K562 (cell line): Measurements from ENCODE around the gene PCBP3. TPM values are rescaled to one million over a fixed set of nuclear protein-coding genes. Genes with fewer than 3 reads are reported as not detected.

Experiments used
- ATAC-seq: fragments of 200-7000 bp; cut with Tn5 transposase; 3 replicates; pipeline ENCODE4 v1.9.1; 2020; ENCODE audit warnings: moderate library complexity
- BruUV-seq: library from RNA; stranded (reverse); fragments of 400-500 nt; replicated peaks from 2 replicates; lab custom pipeline; 2021; lab: Mats Ljungman, UMichigan
- CTCF ChIA-PET: fragments of 300-600 bp; formaldehyde crosslinking; extraction: SDS; loops from one replicate; lab custom pipeline; 2021; ENCODE audit warnings: low intra/inter-chr PET ratio; lab: Yijun Ruan, JAX
- POLR2A ChIA-PET: fragments of 300-600, 350-650 bp; sonication (Branson Sonifier 250); formaldehyde crosslinking; extraction: SDS; loops from one replicate; lab custom pipeline; 2021; ENCODE audit warnings: antibody characterized with exemption, inconsistent platforms; lab: Yijun Ruan, JAX
- DNase-seq, 4 experiments: peaks; one replicate each; pipeline versions ENCODE4 v3.0.0 to v3.0.0-alpha.2; 2011 to 2018; ENCODE audit warnings: low spot score in 3 of 4, mixed read lengths in 3 of 4; ENCODE audit errors: extremely low read depth in 1 of 4
- FAIRE-seq: peaks from 2 replicates; lab custom pipeline; 2011; peaks lifted over from hg19 to GRCh38; lab: Jason Lieb, UNC
- H2AFZ ChIP-seq: 2 replicates; pipeline ENCODE4 v1.6.0; 2011; ENCODE audit warnings: low read depth, low read length, control low read depth, inconsistent platforms
- H3K27ac ChIP-seq: fragments of 200-600 bp; 3 replicates; pipeline ENCODE4 v1.8.0; 2011; ENCODE audit warnings: low read depth, mild to moderate bottlenecking, control low read depth, inconsistent platforms, low read length, moderate library complexity, mixed read lengths; ENCODE audit errors: extremely low read depth
- H3K27me3 ChIP-seq, 2 experiments: fragments of 300-600 bp in 1 of 2; 2 replicates in 1 of 2; 3 replicates in 1 of 2; pipeline versions ENCODE4 v1.6.0 to v1.8.0; 2011; ENCODE audit warnings: inconsistent platforms in 2 of 2, low read length in 2 of 2, mild to moderate bottlenecking in 1 of 2, mixed read lengths in 1 of 2, moderate library complexity in 1 of 2; ENCODE audit not compliant: control insufficient read depth in 2 of 2, insufficient read depth in 2 of 2
- H3K36me3 ChIP-seq: fragments of 300-600 bp; 3 replicates; pipeline ENCODE4 v1.8.0; 2011; ENCODE audit warnings: mild to moderate bottlenecking, low read length, inconsistent platforms; ENCODE audit not compliant: control insufficient read depth, insufficient read depth
- H3K4me1 ChIP-seq, 2 experiments: fragments of 200-600 bp in 1 of 2; replicated peaks in 1 of 2; 2 replicates in 1 of 2; 3 replicates in 1 of 2; pipeline versions ENCODE4 v1.5.1 to v1.8.0; 2011; ENCODE audit warnings: inconsistent platforms in 2 of 2, low read length in 2 of 2, mild to moderate bottlenecking in 1 of 2, mixed read lengths in 1 of 2, moderate library complexity in 1 of 2; ENCODE audit not compliant: control insufficient read depth in 2 of 2, insufficient read depth in 2 of 2
- H3K4me2 ChIP-seq: 2 replicates; pipeline ENCODE4 v1.6.1; 2011; ENCODE audit warnings: low read length, control low read depth, inconsistent platforms, mixed read lengths; ENCODE audit not compliant: insufficient read depth
- H3K4me3 ChIP-seq: fragments of 200-600 bp; sonication (generic), shearing (Covaris generic); 2 replicates; pipeline ENCODE4 v1.5.1; 2016; ENCODE audit warnings: control low read depth, inconsistent platforms
- H3K79me2 ChIP-seq: fragments of 200-600 bp; 3 replicates; pipeline ENCODE4 v1.8.0; 2011; ENCODE audit warnings: low read length, inconsistent platforms; ENCODE audit not compliant: control insufficient read depth, insufficient read depth
- H3K9ac ChIP-seq, 2 experiments: 2 replicates each; pipeline versions ENCODE4 v1.6.0 to v1.6.1; 2011; ENCODE audit warnings: low read depth in 2 of 2, low read length in 2 of 2, control low read depth in 1 of 2, inconsistent platforms in 1 of 2, mild to moderate bottlenecking in 1 of 2, mixed read lengths in 1 of 2; ENCODE audit not compliant: insufficient read depth in 1 of 2
- H3K9me1 ChIP-seq: one replicate; pipeline ENCODE4 v1.6.0; 2011; ENCODE audit warnings: inconsistent platforms, mild to moderate bottlenecking, low read length, moderate library complexity; ENCODE audit not compliant: control insufficient read depth, insufficient read depth
- H3K9me3 ChIP-seq: replicated peaks from 2 replicates; pipeline ENCODE4 v1.5.1; 2011; ENCODE audit warnings: low read depth, low read length, inconsistent platforms; ENCODE audit not compliant: control insufficient read depth, insufficient read depth
- H4K20me1 ChIP-seq: replicated peaks from 2 replicates; pipeline ENCODE4 v1.6.1; 2011; ENCODE audit warnings: low read length, inconsistent platforms, mixed read lengths; ENCODE audit not compliant: control insufficient read depth, insufficient read depth
- CREB3L1 ChIP-seq: fragments of 450-650 bp; IDR thresholded peaks from 2 replicates; pipeline ENCODE4 v1.6.1; 2014; ENCODE audit warnings: low read depth, mild to moderate bottlenecking, moderate library complexity, borderline replicate concordance
- ELF4 ChIP-seq: fragments of 450-650 bp; formaldehyde crosslinking; IDR thresholded peaks from 2 replicates; pipeline ENCODE4 v1.4.0; 2022; ENCODE audit warnings: missing genetic modification characterization
- HNRNPL ChIP-seq: fragments of 200-400 bp; formaldehyde crosslinking; IDR thresholded peaks from 2 replicates; pipeline ENCODE4 v1.6.1; 2017; ENCODE audit warnings: low read depth, mild to moderate bottlenecking, low read length
- KLF10 ChIP-seq: fragments of 250-450 bp; sonication (Bioruptor Pico); IDR thresholded peaks from 2 replicates; pipeline ENCODE4 v1.6.1; 2021; ENCODE audit warnings: matching md5 sums
- NR0B1 ChIP-seq: fragments of 450-650 bp; IDR thresholded peaks from one replicate; pipeline ENCODE4 v1.6.1; 2018; ENCODE audit warnings: mild to moderate bottlenecking, moderate library complexity; ENCODE audit not compliant: partially characterized antibody
- PPARD ChIP-seq: fragments of 250-450 bp; sonication (Bioruptor Pico); IDR thresholded peaks from 2 replicates; pipeline ENCODE4 v1.8.0; 2022; ENCODE audit warnings: inconsistent platforms, mild to moderate bottlenecking, moderate library complexity
- TAF7 ChIP-seq: fragments of 450-650 bp; IDR thresholded peaks from 2 replicates; pipeline ENCODE4 v1.6.1; 2016; ENCODE audit warnings: missing genetic modification characterization, missing compliant biosample characterization
- TCFL5 ChIP-seq: fragments of 250-450 bp; sonication (Bioruptor Pico); conservative IDR thresholded peaks from 2 replicates; pipeline ENCODE4 v1.6.1; 2021; ENCODE audit warnings: mild to moderate bottlenecking, moderate library complexity, matching md5 sums
- ZC3H8 ChIP-seq: fragments of 450-650 bp; IDR thresholded peaks from 2 replicates; pipeline ENCODE4 v1.6.1; 2017
- ZNF444 ChIP-seq: fragments of 250-450 bp; sonication (Bioruptor Pico); IDR thresholded peaks from 2 replicates; pipeline ENCODE4 v1.4.0; 2020; ENCODE audit warnings: mild to moderate bottlenecking, moderate library complexity
- ZNF551 ChIP-seq: fragments of 250-450 bp; sonication (Bioruptor Pico); IDR thresholded peaks from 2 replicates; pipeline ENCODE4 v1.5.0; 2021; ENCODE audit warnings: mild to moderate bottlenecking, moderate library complexity
- ZNF696 ChIP-seq: fragments of 250-450 bp; sonication (Bioruptor Pico); conservative IDR thresholded peaks from 2 replicates; pipeline ENCODE4 v1.4.0; 2020; ENCODE audit warnings: mild to moderate bottlenecking, moderate library complexity
- WGBS: fragments of 100-300 bp; shearing (Covaris generic); methylation state at CpG from one replicate; pipeline ENCODE4 v1.1.6; 2016; ENCODE audit warnings: low coverage, mixed read lengths; ENCODE audit not compliant: insufficient coverage; ENCODE audit errors: missing lambda C conversion rate; 5-methylcytosine and 5-hydroxymethylcytosine counted together
- in situ Hi-C: fragments of 300-500 bp; cut with MboI; formaldehyde crosslinking; loops from 4 replicates; pipeline ENCODE4 v1.15.0; 2018; ENCODE audit warnings: inconsistent platforms, mixed read lengths
- intact Hi-C: fragments of 100-400 bp; cut with micrococcal nuclease; formaldehyde crosslinking; loops from 2 replicates; pipeline ENCODE4 v1.14.2; 2022
- polyA plus RNA-seq, 8 experiments: library from polyadenylated mRNA; depleted of rRNA in 4 of 8; stranded (reverse) in 5 of 8; unstranded in 3 of 8; fragments of >200 nt; fragmentation: Nextera tagmentation in 2 of 8; fragmentation: Illumina TruSeq in 1 of 8; extraction: Ambion mirVana in 2 of 8; extraction: Trizol in 1 of 8; gene quantifications; 2 replicates each; pipeline versions ENCODE4 v1.2.1 to v1.2.3, GENCODE V29; 2011 to 2014; ENCODE audit warnings: inconsistent platforms in 1 of 8, missing spikeins in 1 of 8
- total RNA-seq, 7 experiments: library from RNA; depleted of rRNA in 6 of 7; stranded (reverse); fragments of >200 nt in 6 of 7; fragmentation: Illumina TruSeq in 2 of 7; extraction: Trizol in 2 of 7; gene quantifications; 2 replicates each; pipeline versions ENCODE4 v1.2.1 to v1.2.3, GENCODE V29; 2011 to 2021; ENCODE audit warnings: low replicate concordance in 1 of 7

Gene PCBP3
- total and polyA plus RNA-seq, 9 of the 15 experiments (the other 6 are each of a cell fraction or from before 2014, with no cell fraction given): 0.18 TPM; not detected in 8

- no peak for TF ChIP-seq CREB3L1
- TF ChIP-seq ELF4 (CRISPR knock-in tag): no peak
Observed at GRCh38 chr21:45846373-45847160, 203.0 kb downstream of the PCBP3 start (continued).

GRCh38 chr21:45847870-45848269 lies 204.3 kb downstream of the PCBP3 start:
- in situ Hi-C loops: loop anchor here (25.0 kb wide), 1 partner anchor 886 kb away; no protein-coding TSS in a partner anchor
- H3K9me3 ChIP-seq: no peaks in the 10 kb centered on the region
- ATAC-seq (no peak), FAIRE-seq (no peak), DNase-seq (no peak)
- no peak overlapping the region for H2AFZ ChIP-seq
- WGBS: 1% methylated on average over 10 of the region's 10 CpGs
- TF ChIP-seq PPARD (CRISPR knock-in tag) (no peak), HNRNPL (no peak), NR0B1 (no peak), ZNF696 (CRISPR knock-in tag) (no peak), TAF7 (tag) (no peak), KLF10 (CRISPR knock-in tag) (no peak), TCFL5 (CRISPR knock-in tag) (no peak), ZNF444 (CRISPR knock-in tag) (no peak), ZC3H8 (no peak), ZNF551 (CRISPR knock-in tag) (no peak)
- H3K9ac ChIP-seq: no peak overlapping the region
- H3K27me3 ChIP-seq: peaks cover 18 to 45% of the 10 kb centered on the region in 2 experiments; a peak in 4 of 5 replicates
- H4K20me1 ChIP-seq: no peaks in the 10 kb centered on the region
- BruUV-seq: no TSS peak
- no peaks in the 10 kb centered on the region for H3K9me1 ChIP-seq
- no peaks in the 10 kb centered on the region for H3K36me3 ChIP-seq
- POLR2A ChIA-PET: interaction anchor here (2.0 kb wide), 1 partner anchor 10 kb away, joined by 5 read pairs; no protein-coding TSS in a partner anchor
- no peak overlapping the region for H3K4me2 ChIP-seq
- no peak overlapping the region for H3K4me3 ChIP-seq
- CTCF ChIA-PET: no interaction called here
- H3K27ac ChIP-seq: no peak overlapping the region
- H3K4me1 ChIP-seq: no peaks in the 10 kb centered on the region
- intact Hi-C loops: no loop called here
- no peaks in the 10 kb centered on the region for H3K79me2 ChIP-seq
